COLO668 (cell line): ENCODE results near the gene PRDM15.

Source experiments
- DNase-seq: peaks from one replicate; lab custom pipeline; 2025; ENCODE audit not compliant: unreplicated experiment; lab: John Stamatoyannopoulos, UW

The PRDM15 gene

GRCh38 chr21:41780337-41781049 lies 98.7 kb downstream of the PRDM15 start:
- no peak for DNase-seq

GRCh38 chr21:41779659-41780058 lies 99.5 kb downstream of the PRDM15 start:
- DNase-seq = peak; percentile 63

GRCh38 chr21:41778930-41779600 lies 100.1 kb downstream of the PRDM15 start:
- no peak for DNase-seq

DNA sequence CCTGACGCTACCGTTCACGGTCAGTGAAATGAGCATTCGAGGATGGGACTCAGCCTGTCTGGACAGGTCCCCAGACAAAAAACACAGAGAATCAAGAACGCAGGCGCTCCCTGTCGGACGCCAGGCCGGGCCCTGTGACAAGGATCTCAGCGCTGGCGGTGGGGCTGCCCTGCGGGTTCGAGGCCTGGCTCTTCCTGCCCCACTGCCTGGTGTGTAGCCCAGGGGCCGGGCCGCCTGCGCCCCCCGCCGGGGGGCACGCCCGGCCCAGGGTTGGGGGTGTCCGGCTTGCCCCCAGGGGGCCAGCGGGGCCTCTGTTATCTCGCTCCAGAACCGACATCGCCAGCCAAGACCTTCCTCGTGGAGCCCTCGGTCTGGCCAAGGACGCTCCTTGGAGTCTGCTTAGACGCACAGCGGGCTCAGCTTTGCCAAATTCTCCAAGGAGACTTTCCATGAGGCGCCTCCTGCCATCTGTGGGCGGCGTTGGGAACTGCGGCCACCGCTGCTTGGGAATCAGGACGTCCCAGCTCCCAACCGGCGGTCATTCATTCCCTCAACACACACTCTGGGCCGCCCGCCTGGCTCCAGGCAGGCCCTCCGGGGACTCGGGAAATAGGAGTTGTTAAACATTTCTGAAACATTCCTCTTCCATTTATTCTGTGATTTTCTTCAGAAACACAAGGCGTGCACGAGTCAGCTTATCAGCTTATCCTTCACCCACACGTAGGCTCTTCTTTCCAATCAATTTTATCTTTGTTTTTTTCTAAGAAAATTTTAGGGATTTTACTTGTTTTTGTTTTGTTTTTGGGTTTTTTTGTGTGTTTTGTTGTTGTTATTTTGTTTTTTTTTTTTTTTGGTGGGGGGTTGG lies 101.0 kb downstream of the PRDM15 start:
- DNase-seq = peak; percentile 67

DNA sequence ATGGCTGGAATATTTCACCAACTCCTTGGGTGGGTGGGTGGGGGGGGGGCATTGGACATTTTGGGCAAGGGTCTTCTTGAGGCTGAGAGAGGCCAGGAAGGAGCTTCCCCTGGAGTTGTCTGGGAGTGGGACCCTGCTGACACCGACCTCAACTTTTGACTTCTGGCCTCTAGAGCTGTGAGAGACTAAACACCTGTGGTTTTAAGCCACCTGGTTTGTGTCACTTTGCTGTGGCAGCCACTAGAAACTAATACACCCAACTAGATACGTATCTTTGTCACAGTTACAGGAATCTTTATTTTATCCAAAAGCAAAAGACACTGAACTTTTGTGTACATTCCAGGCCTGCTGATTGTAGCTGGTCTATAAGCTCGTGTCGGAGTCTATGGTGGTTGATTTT lies 102.4 kb downstream of the PRDM15 start:
- no peak for DNase-seq

DNA sequence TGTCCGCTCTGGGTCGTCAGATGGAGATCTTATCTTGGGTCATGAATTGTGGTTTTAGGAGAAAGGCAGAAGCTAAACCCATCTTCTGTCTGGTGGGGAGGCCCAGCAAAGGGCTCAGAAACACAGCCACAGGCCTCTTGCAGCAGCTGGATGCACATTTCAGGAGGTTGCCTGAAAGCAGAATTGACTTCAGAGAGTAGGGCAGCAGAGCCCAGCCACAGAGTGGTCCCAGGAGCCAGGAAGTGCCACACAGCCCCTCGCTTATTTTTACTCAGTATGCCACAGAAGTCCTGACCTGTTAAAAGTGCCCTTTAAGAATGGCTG lies 104.0 kb downstream of the PRDM15 start:
- no peak for DNase-seq

GRCh38 chr21:41774467-41775148 lies 104.5 kb downstream of the PRDM15 start:
- peak; percentile 64 for DNase-seq

- no peak for DNase-seq
Observed at GRCh38 chr21:41772351-41773080, 106.6 kb downstream of the PRDM15 start.

- no peak for DNase-seq
Observed at GRCh38 chr21:41771625-41771945, 107.6 kb downstream of the PRDM15 start.

DNA sequence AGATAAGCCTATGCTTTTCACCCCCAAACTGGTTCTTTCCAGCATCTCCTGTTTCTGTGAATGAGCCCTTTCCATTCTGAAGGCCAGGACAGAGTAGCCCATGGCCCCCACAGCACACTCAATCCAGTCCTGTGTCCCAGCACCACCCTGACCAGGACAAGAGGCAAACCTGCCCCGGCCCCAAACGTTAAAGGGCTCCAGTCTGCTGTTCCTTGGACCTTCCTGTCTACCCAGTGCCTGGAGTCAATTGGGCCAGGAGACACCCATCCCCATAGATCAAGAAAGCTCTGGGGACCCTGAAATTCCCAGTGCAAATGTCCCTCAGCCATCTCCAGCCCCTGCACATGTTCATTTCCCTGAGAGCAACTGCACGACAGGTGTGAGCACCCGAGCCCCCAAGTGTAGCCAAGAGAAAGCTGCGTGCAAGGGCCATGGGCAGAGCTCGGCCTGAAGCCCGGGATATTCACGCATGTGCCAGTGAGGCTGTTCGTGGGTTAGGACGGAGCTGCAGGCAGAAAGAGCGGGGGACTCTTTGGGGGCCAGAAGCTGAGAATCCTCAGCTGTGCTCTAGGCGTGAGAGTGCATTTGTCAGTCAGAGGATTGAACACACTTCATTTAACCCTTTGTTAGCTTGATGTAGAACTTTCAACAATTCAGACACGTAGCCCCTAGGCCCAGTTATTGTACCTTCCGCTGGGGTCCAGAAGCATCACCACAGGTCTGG lies 108.1 kb downstream of the PRDM15 start:
- DNase-seq = no peak

DNA sequence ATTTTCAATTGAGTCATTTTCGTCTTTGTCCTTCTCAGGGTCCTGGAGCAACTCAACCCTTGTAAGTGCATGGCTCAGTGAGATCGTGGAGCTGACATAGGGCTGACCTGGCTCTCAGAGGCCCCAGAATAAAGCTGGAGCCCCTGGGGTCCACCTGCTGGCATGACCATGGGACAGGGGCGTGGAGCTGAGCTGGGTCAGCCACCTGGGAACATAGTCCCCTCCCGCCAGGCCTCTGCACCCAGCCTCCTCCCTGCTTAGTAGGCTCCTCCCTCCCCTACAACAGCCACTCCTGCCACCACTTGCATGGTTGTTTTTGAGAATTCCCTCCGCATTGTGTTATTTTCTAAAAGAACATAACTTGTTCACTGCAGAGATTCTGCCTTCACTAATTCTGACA lies 109.2 kb downstream of the PRDM15 start:
- peak; percentile 23 for DNase-seq

- no peak for DNase-seq
Observed at GRCh38 chr21:41769521-41769920, 109.6 kb downstream of the PRDM15 start.

DNA sequence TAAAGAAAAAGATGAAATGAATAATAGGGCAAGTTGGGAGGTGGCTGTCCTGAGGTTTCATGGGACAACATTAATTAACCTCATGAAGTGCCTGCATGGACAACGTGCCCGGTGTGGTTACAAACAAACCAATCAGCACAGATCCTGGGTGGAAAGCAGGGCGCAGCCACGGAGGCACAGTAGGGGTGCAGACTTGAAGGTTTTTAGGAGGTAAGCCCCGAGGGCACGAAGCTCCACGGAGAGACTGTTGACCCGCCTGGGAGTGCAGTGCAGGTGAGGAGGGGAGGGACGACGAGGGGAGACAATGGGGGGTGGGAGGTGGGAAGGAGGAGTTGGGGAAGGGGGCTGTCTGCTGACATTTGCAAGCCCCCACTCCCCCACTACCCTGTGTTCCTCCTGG lies 110.0 kb downstream of the PRDM15 start:
- peak; percentile 65 for DNase-seq

DNA sequence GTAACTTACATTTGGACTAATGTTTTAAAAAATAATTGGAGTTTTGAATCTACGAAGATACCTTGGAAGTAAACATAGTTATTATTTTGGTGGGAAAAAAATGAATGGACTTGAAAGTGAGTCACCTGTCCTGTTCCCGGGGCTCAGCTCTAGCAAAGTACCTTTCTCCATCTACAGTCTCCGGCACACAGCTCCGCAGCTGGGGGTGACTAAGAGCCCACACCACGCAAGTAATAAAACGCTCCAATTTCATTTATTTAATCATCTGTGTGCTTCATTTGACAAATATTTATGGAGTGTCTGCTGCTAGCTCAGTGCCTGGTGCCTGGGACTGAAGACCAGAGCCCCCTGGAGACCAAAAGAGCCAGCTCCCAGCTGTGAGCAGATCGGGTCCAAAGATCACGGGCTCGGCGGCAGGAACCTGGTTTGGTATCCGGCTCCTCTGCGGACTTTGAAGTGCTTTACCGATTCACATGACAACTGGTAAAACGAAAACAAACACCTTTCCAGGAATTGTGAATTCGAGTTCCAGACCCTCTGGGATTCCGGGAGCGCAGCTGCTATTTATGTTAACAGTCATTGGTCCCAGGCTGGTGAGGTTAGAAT lies 110.6 kb downstream of the PRDM15 start:
- peak; percentile 95 for DNase-seq

DNA sequence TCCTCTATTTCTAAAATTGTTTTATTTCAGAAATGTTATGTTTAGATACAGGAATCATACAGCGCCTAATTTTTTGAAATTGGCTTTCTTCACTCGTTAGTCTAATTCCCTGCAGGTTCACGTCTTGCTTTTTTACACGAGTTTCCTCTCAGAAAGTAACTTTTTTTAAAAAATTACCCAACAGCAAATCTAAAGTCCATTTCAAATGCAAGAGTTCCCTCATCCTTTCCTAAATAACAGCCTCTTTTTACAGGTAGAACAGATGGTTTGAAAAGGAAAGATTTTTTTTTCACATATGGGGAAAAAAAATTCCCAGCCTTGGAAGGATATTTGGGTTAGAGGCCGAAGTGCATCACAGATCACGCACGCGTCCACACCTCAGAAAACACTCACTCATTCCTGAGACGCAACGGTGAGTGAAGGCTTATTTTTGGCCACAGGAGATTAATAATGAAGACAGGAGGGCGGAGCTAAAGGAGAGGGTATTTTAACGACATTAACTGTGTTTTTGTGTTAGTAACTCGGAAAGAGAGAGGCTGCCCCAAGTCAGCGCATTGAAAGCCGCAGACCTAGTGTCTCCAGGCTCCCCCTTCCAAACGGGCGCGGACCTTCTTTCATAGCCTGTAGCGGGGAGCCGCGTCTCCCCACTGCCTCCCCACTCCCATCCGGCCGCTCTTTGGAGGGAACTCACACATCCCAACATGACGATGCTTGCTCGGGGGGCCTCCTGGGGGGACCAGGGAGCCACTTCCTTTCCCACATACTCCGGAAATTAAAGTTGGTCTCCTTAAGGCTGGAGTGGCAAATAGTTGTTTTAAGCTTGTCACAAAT lies 111.3 kb downstream of the PRDM15 start:
- peak; percentile 59 for DNase-seq

DNA sequence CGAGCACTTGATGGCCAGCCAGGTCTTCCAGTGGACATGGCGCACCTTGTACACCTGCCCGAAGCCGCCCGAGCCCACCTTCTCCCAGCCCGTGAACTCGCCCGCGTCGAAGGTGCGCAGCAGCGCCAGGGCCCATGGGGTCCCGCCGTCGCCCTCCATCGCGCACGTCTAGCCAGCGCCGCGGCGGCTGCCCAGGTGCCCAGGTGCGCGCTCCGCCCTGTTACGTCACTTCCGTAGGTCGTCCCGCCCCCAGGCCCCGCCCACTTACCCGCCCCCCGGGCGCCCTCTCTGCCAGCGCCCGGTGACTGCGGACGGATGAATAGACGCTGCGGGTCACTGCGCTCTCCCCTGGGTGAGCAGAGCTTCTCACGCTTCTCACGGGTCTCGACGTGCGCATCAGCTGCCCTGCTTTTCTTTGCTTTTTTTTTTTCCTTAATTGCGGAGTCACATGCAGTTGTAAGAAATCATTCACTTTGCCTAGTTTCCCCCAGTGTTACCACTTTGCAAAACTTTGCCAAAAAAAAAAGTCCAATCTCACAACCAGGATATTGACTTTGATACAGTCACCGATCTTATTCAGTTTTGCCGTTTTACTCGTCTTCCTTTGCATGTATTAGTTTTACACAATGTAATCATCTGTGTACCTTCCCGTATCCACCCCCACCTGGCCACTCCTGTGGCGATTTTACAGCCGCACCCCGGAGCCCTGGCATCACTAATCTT lies 112.1 kb downstream of the PRDM15 start, which contains the start of gene RIPK4:
TSS of gene RIPK4 (minus strand) at position 170 of the 723 bp plus-strand sequence. CDS start at position 159, 11 bp downstream.
- DNase-seq = peak; percentile 98

GRCh38 chr21:41765973-41766882 lies 112.9 kb downstream of the PRDM15 start:
- DNase-seq = peak; percentile 59
